Stimulated activated CD8-positive, alpha-beta memory T cell treated with anti-CD3 and anti-CD28 coated beads, Interleukin-4, amount 100 ng/mL, for 1 hour (primary cell): ENCODE data around the gene RPL19.
"Not testable (repeated sequence)": the region's sequence is repeated elsewhere in the genome, so short reads cannot be mapped to it uniquely, and the experiment has no call there.

Experiments used
- DNase-seq, 2 donors: peaks; one replicate each; pipeline ENCODE4 v3.0.0-alpha.2; 2020; ENCODE audit warnings: low read depth in 2 of 2, low spot score in 1 of 2

RPL19 gene

GRCh38 chr17:39240631-39241030 lies 40.5 kb downstream of the RPL19 start:
- no peak for DNase-seq

- no peak for DNase-seq
Observed at GRCh38 chr17:39243155-39243554, 43.1 kb downstream of the RPL19 start.

- DNase-seq: no peak
Observed at GRCh38 chr17:39244016-39244599, 44.0 kb downstream of the RPL19 start.

- peak; percentile 83 to 84 for DNase-seq
Observed at GRCh38 chr17:39244600-39245570, 44.8 kb downstream of the RPL19 start.

GRCh38 chr17:39246274-39246673 lies 46.2 kb downstream of the RPL19 start:
- DNase-seq: no peak

- not testable (repeated sequence) for DNase-seq
Observed at GRCh38 chr17:39250076-39250475, 50.0 kb downstream of the RPL19 start.

GRCh38 chr17:39251997-39252396 lies 51.9 kb downstream of the RPL19 start:
- no peak for DNase-seq

- DNase-seq: no peak
Observed at GRCh38 chr17:39252788-39253460, 52.8 kb downstream of the RPL19 start.
